Dermis microvascular lymphatic vessel endothelial cell (primary cell): ENCODE results near the gene GEMIN8. TPM values are rescaled to one million over a fixed set of nuclear protein-coding genes. Genes with fewer than 3 reads are reported as not detected.

Source experiments
- DNase-seq, 2 donors: peaks; one replicate each; pipeline versions ENCODE4 v3.0.0 to v3.0.0-alpha.2; 2010; ENCODE audit warnings: low read depth in 2 of 2
- total RNA-seq: library from RNA; depleted of rRNA; stranded (reverse); fragments of >200 nt; gene quantifications from 2 replicates; pipeline ENCODE4 v1.2.1, GENCODE V29; 2014

The GEMIN8 gene
- total RNA-seq, 1 donor from 2014 or later, result 10.8 TPM

GRCh38 chrX:14015941-14016340 is 13.8 kb downstream of the GEMIN8 start:
- DNase-seq, result no peak

DNA sequence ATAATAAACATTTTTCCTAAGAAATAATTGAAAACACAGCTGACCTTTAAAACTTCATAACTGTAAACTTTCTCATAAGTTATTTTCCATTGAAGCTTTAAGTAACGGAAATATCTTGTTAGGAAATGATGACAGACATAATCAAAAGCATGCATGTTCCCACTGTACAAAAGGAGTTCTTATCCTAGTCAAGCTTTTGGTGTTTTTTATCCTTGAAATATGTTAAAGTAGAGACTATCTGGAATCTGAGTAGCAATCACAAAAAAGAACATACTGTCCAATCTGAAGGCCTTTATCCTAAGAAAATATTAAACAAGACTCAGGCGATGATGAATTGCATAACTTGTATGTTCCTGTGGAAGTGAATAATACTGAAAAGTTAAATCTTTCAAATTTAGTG is 14.4 kb downstream of the GEMIN8 start:
- DNase-seq, result no peak

DNA sequence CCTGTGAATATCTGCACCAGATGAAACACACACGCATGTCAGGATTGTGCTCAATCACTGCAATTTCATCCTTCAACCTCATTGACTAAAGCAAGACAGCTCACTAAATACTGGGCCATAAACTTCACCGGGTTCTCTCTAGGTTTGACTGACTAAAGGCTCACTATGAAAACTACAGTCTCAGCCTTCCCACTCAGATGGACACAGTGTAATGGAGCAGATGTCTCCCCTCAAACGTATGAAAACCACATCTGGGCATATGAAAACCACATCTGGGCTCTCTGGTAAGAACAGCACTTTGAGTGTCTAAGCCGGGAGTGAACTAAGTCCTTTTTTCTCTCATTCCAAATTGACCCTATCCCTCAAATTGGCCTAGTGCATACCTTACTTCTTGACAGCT is 15.2 kb downstream of the GEMIN8 start:
- DNase-seq, result no peak

DNA sequence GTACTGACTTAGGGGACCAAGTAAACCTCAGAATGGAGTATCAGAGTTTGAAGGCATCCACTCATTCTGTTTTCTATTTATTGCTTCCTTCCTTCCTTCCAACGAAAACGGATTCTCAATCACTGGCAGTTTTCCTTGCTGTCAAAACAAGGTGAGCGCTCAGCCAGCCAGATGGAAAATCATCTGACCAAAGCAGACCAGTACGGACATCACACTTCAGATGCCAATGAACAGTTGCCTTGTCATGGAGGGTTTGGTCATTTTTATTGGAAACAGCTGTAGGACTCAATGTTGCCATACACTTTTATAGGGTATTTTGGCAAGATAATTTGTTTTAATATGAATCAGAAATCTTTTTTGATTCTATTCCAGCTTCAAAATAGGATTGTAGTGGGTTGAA is 16.6 kb downstream of the GEMIN8 start:
- DNase-seq, result peak in 1 of 2 donors; percentile 34

- DNase-seq, result no peak
Observed at GRCh38 chrX:14010566-14010965, 19.1 kb downstream of the GEMIN8 start.

GRCh38 chrX:14006540-14006939 is 23.2 kb downstream of the GEMIN8 start:
- DNase-seq, result no peak

DNA sequence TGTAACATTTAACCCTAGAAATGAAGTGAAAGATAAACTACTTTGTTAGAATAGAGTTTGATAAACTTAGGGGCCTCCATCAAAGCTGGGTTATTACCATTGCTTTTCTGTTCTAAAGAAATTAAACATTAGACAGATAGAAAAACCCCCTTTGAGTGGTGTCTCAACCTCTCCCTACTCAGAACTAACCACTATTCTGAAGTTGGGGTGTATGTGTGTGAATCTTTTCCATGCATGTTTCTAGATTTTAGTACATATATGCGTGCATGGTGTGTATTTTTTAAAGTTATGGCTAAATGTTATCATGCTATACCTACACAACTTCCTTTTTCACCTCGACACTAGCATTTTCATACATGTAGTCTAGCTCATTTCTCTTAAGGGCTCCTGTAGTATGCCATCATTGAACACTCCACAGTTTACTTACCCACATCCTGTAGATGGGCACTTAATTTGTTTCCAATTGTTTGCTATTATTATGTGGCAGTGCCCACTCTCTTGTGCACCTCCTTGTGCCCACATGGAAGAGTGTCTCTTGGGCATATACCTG is 25.7 kb downstream of the GEMIN8 start:
- no peak for DNase-seq

DNA sequence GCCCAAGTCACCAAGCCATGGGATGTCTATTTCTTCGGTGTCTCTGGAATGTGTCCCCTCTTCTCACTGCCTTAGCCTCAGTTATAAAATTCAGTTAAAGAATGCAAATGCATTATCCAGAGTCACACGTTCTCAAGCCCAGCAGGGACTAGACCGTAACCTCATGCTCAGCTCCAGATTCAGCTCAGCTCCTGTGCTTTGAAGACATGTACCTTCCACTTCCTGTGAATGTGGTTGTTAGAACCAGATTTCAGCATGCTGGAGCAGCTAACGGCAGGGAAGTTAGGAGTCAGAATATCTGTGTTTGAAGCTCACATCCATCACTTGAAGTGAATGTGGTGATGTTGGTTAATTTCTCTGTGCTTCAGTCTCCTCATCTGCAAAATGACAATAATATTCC is 26.7 kb downstream of the GEMIN8 start:
- DNase-seq, result no peak

DNA sequence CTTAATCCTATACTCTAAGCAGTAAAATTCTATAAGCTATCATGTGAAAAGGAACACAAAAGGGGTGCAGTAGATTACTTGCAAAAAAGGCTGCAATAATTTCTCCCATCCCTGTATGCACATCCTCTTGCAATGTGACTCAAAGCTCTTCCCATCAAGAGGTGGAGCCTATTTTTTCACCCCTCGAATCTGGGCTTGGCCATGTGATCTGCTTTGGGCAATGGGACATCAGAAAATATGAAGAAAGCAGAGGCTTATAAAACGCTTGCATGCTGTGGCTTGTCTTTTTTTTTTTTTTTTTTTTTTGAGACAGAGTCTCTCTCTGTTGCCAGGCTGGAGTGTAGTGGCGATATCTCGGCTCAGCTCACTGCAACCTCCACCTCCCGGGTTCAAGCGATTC is 33.0 kb downstream of the GEMIN8 start:
- no peak for DNase-seq

DNA sequence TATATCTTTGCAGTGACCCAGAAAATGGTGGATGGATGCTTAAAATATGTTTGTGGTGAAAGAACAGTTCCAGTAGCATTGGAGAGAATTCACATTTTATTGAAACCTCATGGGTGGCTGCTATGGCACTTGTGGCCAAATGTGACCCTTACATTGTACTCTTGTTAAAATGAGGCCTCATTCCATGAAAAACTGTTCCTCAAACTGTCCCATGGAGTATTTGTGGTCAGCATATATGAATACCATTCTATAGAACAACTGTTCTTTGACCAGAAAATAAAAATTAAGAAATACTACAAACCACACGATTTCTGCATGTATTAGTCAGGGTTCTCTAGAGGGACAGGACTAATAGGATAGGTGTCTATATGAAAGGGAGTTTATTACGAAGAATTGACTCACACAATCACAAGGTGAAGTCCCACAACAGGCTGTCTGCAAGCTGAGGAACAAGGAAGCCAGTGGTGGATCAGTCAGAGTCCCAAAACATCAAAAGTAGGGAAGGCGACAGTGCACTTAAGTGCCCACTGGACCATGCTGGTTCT is 35.1 kb downstream of the GEMIN8 start:
- DNase-seq, result no peak

DNA sequence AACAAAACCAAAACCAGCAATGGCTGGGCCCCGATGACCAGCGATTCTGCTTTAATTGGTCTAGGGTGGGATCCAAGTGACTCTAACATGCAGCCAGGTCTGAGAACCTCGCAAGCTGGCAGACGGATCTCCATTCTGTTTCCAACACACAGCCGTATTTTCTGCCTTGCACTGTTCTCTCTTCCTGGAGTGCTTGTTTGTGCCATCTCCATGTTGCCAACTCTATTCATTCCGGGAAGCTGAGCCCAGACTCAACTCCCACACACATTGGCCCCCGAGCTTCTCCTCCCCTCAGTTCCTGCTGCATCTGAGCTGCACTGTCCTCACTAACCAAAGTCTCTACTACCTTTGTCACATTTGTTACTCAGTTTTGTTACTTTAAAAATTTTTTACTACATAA is 35.6 kb downstream of the GEMIN8 start:
- no peak for DNase-seq

DNA sequence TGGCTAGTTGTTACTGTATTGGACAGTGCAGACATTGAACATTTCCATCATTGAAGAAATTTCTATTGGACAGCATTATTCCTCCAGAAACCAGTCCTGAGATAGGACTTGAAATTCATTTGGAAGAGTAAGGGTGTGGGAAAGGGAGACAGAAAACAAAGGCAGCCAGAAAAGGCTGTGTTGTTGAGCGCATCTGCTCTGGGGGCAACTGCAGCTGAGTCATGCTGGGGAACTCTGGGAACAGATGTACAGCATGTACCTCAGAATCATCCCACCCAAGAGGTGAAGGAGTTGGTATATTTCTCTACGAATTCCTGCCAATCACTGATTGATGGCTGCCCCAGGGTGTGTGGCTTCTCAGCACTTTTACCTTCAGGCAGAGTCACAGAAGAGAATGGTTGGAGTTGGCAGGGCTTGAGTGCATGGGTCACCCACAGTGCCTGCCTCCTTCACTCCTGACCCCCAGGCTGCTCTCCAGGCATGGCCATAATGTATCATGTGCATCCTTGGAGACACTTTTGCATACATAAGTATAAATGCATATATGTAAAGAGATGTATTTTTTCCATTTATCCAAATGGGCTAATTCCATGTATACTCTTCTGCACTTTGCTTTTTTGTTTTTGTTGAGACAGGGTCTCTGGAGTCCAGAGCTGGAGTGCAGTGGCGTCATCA is 39.4 kb downstream of the GEMIN8 start:
- no peak for DNase-seq

GRCh38 chrX:13985697-13986435 is 43.8 kb downstream of the GEMIN8 start:
- DNase-seq, result no peak

GRCh38 chrX:13983734-13984133 is 46.0 kb downstream of the GEMIN8 start:
- no peak for DNase-seq

GRCh38 chrX:13968198-13968597 is 61.5 kb downstream of the GEMIN8 start:
- DNase-seq, result no peak

DNA sequence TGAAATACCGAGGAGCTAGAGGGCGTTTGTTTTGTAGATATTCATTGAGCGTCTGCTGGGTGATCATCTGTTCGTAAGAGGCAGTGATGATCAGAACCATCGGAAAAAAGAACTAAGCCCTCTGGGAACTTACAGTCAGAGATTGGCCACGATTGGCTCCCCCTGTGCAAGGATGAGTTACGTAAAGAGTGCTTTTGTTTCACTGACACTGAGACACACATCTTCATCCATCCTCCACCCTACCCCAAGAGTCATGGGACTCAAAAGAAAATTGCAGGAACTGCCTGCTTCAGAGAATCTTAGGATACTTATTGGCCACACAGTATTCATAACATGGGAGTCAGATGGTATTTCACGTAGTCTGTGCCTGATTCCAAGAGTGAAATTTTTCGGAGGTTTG is 62.1 kb downstream of the GEMIN8 start:
- no peak for DNase-seq

- no peak for DNase-seq
Observed at GRCh38 chrX:13966793-13967125, 62.9 kb downstream of the GEMIN8 start.

GRCh38 chrX:13966071-13966792 is 63.5 kb downstream of the GEMIN8 start:
- DNase-seq, result no peak

- DNase-seq, result no peak
Observed at GRCh38 chrX:13965531-13965930, 64.2 kb downstream of the GEMIN8 start.

- DNase-seq, result no peak
Observed at GRCh38 chrX:13956998-13957397, 72.7 kb downstream of the GEMIN8 start.
